A549 treated with CpdA at 1 μM for 4 hours (cell line): ENCODE measurements around the gene ERFE. TPM values are rescaled to one million over a fixed set of nuclear protein-coding genes. Genes with fewer than 3 reads are reported as not detected.

Experiments used
- total RNA-seq: library from RNA; stranded (reverse); fragments of 200-300 nt; extraction: Qiagen RNA extraction; gene quantifications from 5 replicates; pipeline ENCODE4 v1.2.3, GENCODE V29; 2022; ENCODE audit warnings: low read depth

Gene ERFE
- 6.3 to 8.2 TPM (median 6.9 TPM) in 5 replicates for total RNA-seq

GRCh38 chr2:238158509-238159070 lies at the start of gene ERFE:
Gene ERFE (plus strand): TSS chr2:238158970. CDS start chr2:238159008, 38 bp downstream.

GRCh38 chr2:238138331-238139195 lies 20.2 kb upstream of the ERFE start, which contains the start of gene KLHL30:
Gene KLHL30 (plus strand): TSS chr2:238138668. CDS start chr2:238140755, 2,087 bp downstream.

GRCh38 chr2:238203094-238203972 lies 44.6 kb downstream of the ERFE start, which contains the start of gene ILKAP:
Gene ILKAP (minus strand): TSS chr2:238203695. CDS start chr2:238203553, 142 bp downstream.

Other genes starting within 250 kb of the ERFE start
- 40.8 to 57.8 TPM (median 53.1 TPM) in 5 replicates for gene UBE2F, start 192.0 kb upstream of the ERFE start, total RNA-seq
- gene SCLY, start 98.0 kb upstream of the ERFE start, total RNA-seq, result 23.3 to 25.5 TPM (median 24.6 TPM) in 5 replicates
- 0.13 to 0.37 TPM (median 0.18 TPM) in 4 of 5 replicates, not detected in the other for gene ESPNL, start 58.6 kb upstream of the ERFE start, total RNA-seq
- gene KLHL30, start 20.3 kb upstream of the ERFE start, total RNA-seq, result 0.05 to 0.19 TPM (median 0.07 TPM) in 5 replicates
- gene ILKAP, start 44.7 kb downstream of the ERFE start, total RNA-seq, result 36.0 to 46.8 TPM (median 42.3 TPM) in 5 replicates
- gene HES6, start 81.1 kb downstream of the ERFE start, total RNA-seq, result 7.8 to 15.2 TPM (median 13.7 TPM) in 5 replicates
- 3.0 to 3.6 TPM (median 3.3 TPM) in 5 replicates for gene PER2, start 129.6 kb downstream of the ERFE start, total RNA-seq
- 9.8 to 17.0 TPM (median 12.5 TPM) in 5 replicates for gene TRAF3IP1, start 161.5 kb downstream of the ERFE start, total RNA-seq